BLaER1 treated with 17β-estradiol and CSF1 and Interleukin-3, amounts not matched to agents 10 nM and 100 nM (cell line): ENCODE measurements around the gene CPLANE2.
A peak's percentile ranks its signal among the peaks of the same experiment; 100 is the strongest.

Experiments
- H3K27ac ChIP-seq, 11 experiments: shearing (Covaris generic); formaldehyde crosslinking; 2 replicates each; pipeline ENCODE4 v1.8.1; 2022
- H3K27me3 ChIP-seq, 11 experiments: shearing (Covaris generic); formaldehyde crosslinking; 2 replicates each; pipeline ENCODE4 v1.8.1; 2022
- H3K36me3 ChIP-seq, 11 experiments: shearing (Covaris generic); formaldehyde crosslinking; 2 replicates each; pipeline ENCODE4 v1.8.1; 2022
- H3K4me1 ChIP-seq, 10 experiments: shearing (Covaris generic); formaldehyde crosslinking; 2 replicates each; pipeline ENCODE4 v1.8.1; 2022
- H3K4me2 ChIP-seq, 11 experiments: shearing (Covaris generic); formaldehyde crosslinking; 2 replicates each; pipeline ENCODE4 v1.8.1; 2022
- H3K4me3 ChIP-seq, 10 experiments: shearing (Covaris generic); formaldehyde crosslinking; 2 replicates each; pipeline ENCODE4 v1.8.1; 2022
- H3K9ac ChIP-seq, 11 experiments: shearing (Covaris generic); formaldehyde crosslinking; 2 replicates each; pipeline ENCODE4 v1.8.1; 2022
- H3K9me3 ChIP-seq, 11 experiments: shearing (Covaris generic); formaldehyde crosslinking; replicated peaks in 1 of 11; 2 replicates each; pipeline ENCODE4 v1.8.1; 2022
- H4K20me1 ChIP-seq, 11 experiments: shearing (Covaris generic); formaldehyde crosslinking; 2 replicates each; pipeline ENCODE4 v1.8.1; 2022
- Cebpa-rat ChIP-seq, 11 experiments: shearing (Covaris generic); IDR thresholded peaks; 2 replicates each; pipeline ENCODE4 v1.8.1; 2022

The CPLANE2 gene

GRCh38 chr1:16237343-16237830 is 404 bp upstream of the CPLANE2 start:
- peaks cover 17 to 25% (median 21%) of the 10 kb centered on the region in 10 experiments for H3K4me1 ChIP-seq
- peak overlapping the region; percentile 31 to 80 (median 75); a peak in 21 of 22 replicates for H3K27ac ChIP-seq
- H3K4me3 ChIP-seq, result peak overlapping the region; percentile 54 to 81 (median 69)
- H3K9me3 ChIP-seq, result no peaks in the 10 kb centered on the region
- H3K27me3 ChIP-seq, result no peaks in the 10 kb centered on the region
- peak overlapping the region; percentile 72 to 83 (median 77) for H3K9ac ChIP-seq
- peaks cover 0 to 4% (median 0%) of the 10 kb centered on the region in 11 experiments; a peak in 2 of 22 replicates for H3K36me3 ChIP-seq
- no peaks in the 10 kb centered on the region for H4K20me1 ChIP-seq
- H3K4me2 ChIP-seq, result peak overlapping the region; percentile 84 to 99 (median 94)
- TF ChIP-seq Cebpa-rat (IDR thresholded peaks at IDR 0.05), result no peak

- no peaks in the 10 kb centered on the region for H3K9me3 ChIP-seq
- H3K4me1 ChIP-seq, result peaks cover 17 to 29% (median 21%) of the 10 kb centered on the region in 10 experiments
- no peak for TF ChIP-seq Cebpa-rat (IDR thresholded peaks at IDR 0.05)
- H4K20me1 ChIP-seq, result no peaks in the 10 kb centered on the region
- peak overlapping the region in 9 of 11 experiments; percentile 70 to 80 (median 75); a peak in 11 of 22 replicates for H3K27ac ChIP-seq
- peak overlapping the region in 10 of 11 experiments; percentile 72 to 83 (median 79); a peak in 20 of 22 replicates for H3K9ac ChIP-seq
- H3K4me3 ChIP-seq, result peak overlapping the region; percentile 54 to 81 (median 69)
- H3K36me3 ChIP-seq, result peaks cover 0 to 14% (median 0%) of the 10 kb centered on the region in 11 experiments; a peak in 3 of 22 replicates
- H3K27me3 ChIP-seq, result no peaks in the 10 kb centered on the region
- peak overlapping the region; percentile 84 to 99 (median 94) for H3K4me2 ChIP-seq
Observed at GRCh38 chr1:16235944-16236510, 956 bp downstream of the CPLANE2 start.

GRCh38 chr1:16235347-16235746 is 1.6 kb downstream of the CPLANE2 start:
- no peak overlapping the region for H3K27ac ChIP-seq
- H4K20me1 ChIP-seq, result 0 out of 22 replicates have a peak, but pooled peaks cover 0 to under 1% (median 0%) of the 10 kb centered on the region in 11 experiments
- H3K36me3 ChIP-seq, result peaks cover 0 to 14% (median 0%) of the 10 kb centered on the region in 11 experiments; a peak in 3 of 22 replicates
- no peaks in the 10 kb centered on the region for H3K9me3 ChIP-seq
- TF ChIP-seq Cebpa-rat (IDR thresholded peaks at IDR 0.05), result no peak
- H3K4me2 ChIP-seq, result peak overlapping the region in 3 of 11 experiments; percentile 84 to 94 (median 87); a peak in 3 of 22 replicates
- no peaks in the 10 kb centered on the region for H3K27me3 ChIP-seq
- H3K4me3 ChIP-seq, result no peak overlapping the region
- peaks cover 17 to 35% (median 27%) of the 10 kb centered on the region in 10 experiments for H3K4me1 ChIP-seq
- no peak overlapping the region for H3K9ac ChIP-seq

- peaks cover 0 to 14% (median 0%) of the 10 kb centered on the region in 11 experiments; a peak in 3 of 22 replicates for H3K36me3 ChIP-seq
- no peak overlapping the region for H3K27ac ChIP-seq
- H4K20me1 ChIP-seq, result 0 out of 22 replicates have a peak, but pooled peaks cover 0 to 6% (median 0%) of the 10 kb centered on the region in 11 experiments
- peaks cover 17 to 53% (median 40%) of the 10 kb centered on the region in 10 experiments for H3K4me1 ChIP-seq
- H3K9ac ChIP-seq, result no peak overlapping the region
- no peak for TF ChIP-seq Cebpa-rat (IDR thresholded peaks at IDR 0.05)
- H3K27me3 ChIP-seq, result no peaks in the 10 kb centered on the region
- H3K4me2 ChIP-seq, result no peak overlapping the region
- no peak overlapping the region for H3K4me3 ChIP-seq
- H3K9me3 ChIP-seq, result no peaks in the 10 kb centered on the region
Observed at GRCh38 chr1:16233431-16233830, 3.6 kb downstream of the CPLANE2 start.

- Histone ChIP-seq H3K4me2 (no peak overlapping the region), H3K27me3 (no peaks in the 10 kb centered on the region), H3K4me1 (peaks cover 9 to 45% (median 31%) of the 10 kb centered on the region in 10 experiments), H4K20me1 (0 out of 22 replicates have a peak, but pooled peaks cover 0 to 6% (median 0%) of the 10 kb centered on the region in 11 experiments), H3K9ac (no peak overlapping the region), H3K9me3 (peaks cover 6 to 10% (median 9%) of the 10 kb centered on the region in 11 experiments; a peak in 21 of 22 replicates), H3K27ac (no peak overlapping the region), H3K36me3 (peaks cover 0 to 19% (median 0%) of the 10 kb centered on the region in 11 experiments; a peak in 3 of 22 replicates), H3K4me3 (no peak overlapping the region)
- no peak for TF ChIP-seq Cebpa-rat (IDR thresholded peaks at IDR 0.05)
Observed at GRCh38 chr1:16232316-16232710, 4.7 kb downstream of the CPLANE2 start.

GRCh38 chr1:16231331-16232315 is 5.4 kb downstream of the CPLANE2 start:
- H3K9ac ChIP-seq, result no peak overlapping the region
- H3K27ac ChIP-seq, result no peak overlapping the region
- H3K36me3 ChIP-seq, result peaks cover 0 to 24% (median 0%) of the 10 kb centered on the region in 11 experiments; a peak in 5 of 22 replicates
- no peak for TF ChIP-seq Cebpa-rat (IDR thresholded peaks at IDR 0.05)
- H3K9me3 ChIP-seq, result peaks cover 9 to 17% (median 16%) of the 10 kb centered on the region in 11 experiments; a peak in 21 of 22 replicates
- H3K27me3 ChIP-seq, result no peaks in the 10 kb centered on the region
- no peak overlapping the region for H3K4me3 ChIP-seq
- 0 out of 22 replicates have a peak, but pooled peaks cover 0 to 6% (median 0%) of the 10 kb centered on the region in 11 experiments for H4K20me1 ChIP-seq
- 0 out of 22 replicates have a peak overlapping the region, but pooled peaks of 1 of the 11 experiments have one; percentile 79 for H3K4me2 ChIP-seq
- H3K4me1 ChIP-seq, result peaks cover 7 to 42% (median 29%) of the 10 kb centered on the region in 10 experiments

GRCh38 chr1:16230744-16231143 is 6.2 kb downstream of the CPLANE2 start:
- Histone ChIP-seq H3K36me3 (peaks cover 0 to 30% (median 0%) of the 10 kb centered on the region in 11 experiments; a peak in 5 of 22 replicates), H3K4me2 (peak overlapping the region in 8 of 11 experiments; percentile 19 to 83 (median 71); a peak in 12 of 22 replicates), H3K9me3 (peaks cover 18 to 26% (median 25%) of the 10 kb centered on the region in 11 experiments), H3K4me1 (peaks cover 0 to 33% (median 20%) of the 10 kb centered on the region in 10 experiments; a peak in 17 of 20 replicates), H3K27me3 (no peaks in the 10 kb centered on the region), H3K27ac (no peak overlapping the region), H3K4me3 (no peak overlapping the region), H3K9ac (peak overlapping the region in 2 of 11 experiments; percentile 20 to 48; a peak in 1 of 22 replicates), H4K20me1 (0 out of 22 replicates have a peak, but pooled peaks cover 0 to 6% (median 0%) of the 10 kb centered on the region in 11 experiments)
- no peak for TF ChIP-seq Cebpa-rat (IDR thresholded peaks at IDR 0.05)
